ENCODE data around the gene KRT80. TPM values are rescaled to one million over a fixed set of nuclear protein-coding genes. Genes with fewer than 3 reads are reported as not detected.
A peak's percentile ranks its signal among the peaks of the same experiment; 100 is the strongest.

Gene KRT80
- total RNA-seq, 4 donors from 2014 or later = 1.1 TPM; not detected in 3

- Histone ChIP-seq H3K4me1 (no peaks in the 10 kb centered on the region), H3K4me3 (no peak overlapping the region), H3K27me3 (no peaks in the 10 kb centered on the region), H3K9me3 (no peaks in the 10 kb centered on the region), H3K36me3 (no peaks in the 10 kb centered on the region), H3K27ac (peak overlapping the region; percentile 59 to 63)
- TF ChIP-seq POLR2A (IDR thresholded peaks at IDR 0.05) = no peak
- TF ChIP-seq, protein P1, sequence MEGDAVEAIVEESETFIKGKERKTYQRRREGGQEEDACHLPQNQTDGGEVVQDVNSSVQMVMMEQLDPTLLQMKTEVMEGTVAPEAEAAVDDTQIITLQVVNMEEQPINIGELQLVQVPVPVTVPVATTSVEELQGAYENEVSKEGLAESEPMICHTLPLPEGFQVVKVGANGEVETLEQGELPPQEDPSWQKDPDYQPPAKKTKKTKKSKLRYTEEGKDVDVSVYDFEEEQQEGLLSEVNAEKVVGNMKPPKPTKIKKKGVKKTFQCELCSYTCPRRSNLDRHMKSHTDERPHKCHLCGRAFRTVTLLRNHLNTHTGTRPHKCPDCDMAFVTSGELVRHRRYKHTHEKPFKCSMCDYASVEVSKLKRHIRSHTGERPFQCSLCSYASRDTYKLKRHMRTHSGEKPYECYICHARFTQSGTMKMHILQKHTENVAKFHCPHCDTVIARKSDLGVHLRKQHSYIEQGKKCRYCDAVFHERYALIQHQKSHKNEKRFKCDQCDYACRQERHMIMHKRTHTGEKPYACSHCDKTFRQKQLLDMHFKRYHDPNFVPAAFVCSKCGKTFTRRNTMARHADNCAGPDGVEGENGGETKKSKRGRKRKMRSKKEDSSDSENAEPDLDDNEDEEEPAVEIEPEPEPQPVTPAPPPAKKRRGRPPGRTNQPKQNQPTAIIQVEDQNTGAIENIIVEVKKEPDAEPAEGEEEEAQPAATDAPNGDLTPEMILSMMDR (IDR thresholded peaks at IDR 0.05) = no peak
- peak in 1 of 2 donors; percentile 49 for DNase-seq
- intact Hi-C loops (cut with DNase I; ENCODE audit: low total_unique reads) = no loop called here
Observed at GRCh38 chr12:52126605-52127578, 64.9 kb downstream of the KRT80 start.

GRCh38 chr12:52126050-52126604 lies 65.7 kb downstream of the KRT80 start:
- TF ChIP-seq, protein P1 (IDR thresholded peaks at IDR 0.05) = no peak
- TF ChIP-seq POLR2A (IDR thresholded peaks at IDR 0.05) = no peak
- intact Hi-C loops (cut with DNase I; ENCODE audit: low total_unique reads) = no loop called here
- H3K27me3 ChIP-seq = peaks cover 0 to 6% of the 10 kb centered on the region in 2 donors
- H3K4me1 ChIP-seq = no peaks in the 10 kb centered on the region
- H3K4me3 ChIP-seq = no peak overlapping the region
- no peaks in the 10 kb centered on the region for H3K9me3 ChIP-seq
- H3K27ac ChIP-seq = peak overlapping the region; percentile 59 to 63
- H3K36me3 ChIP-seq = no peaks in the 10 kb centered on the region
- no peak for DNase-seq

DNA sequence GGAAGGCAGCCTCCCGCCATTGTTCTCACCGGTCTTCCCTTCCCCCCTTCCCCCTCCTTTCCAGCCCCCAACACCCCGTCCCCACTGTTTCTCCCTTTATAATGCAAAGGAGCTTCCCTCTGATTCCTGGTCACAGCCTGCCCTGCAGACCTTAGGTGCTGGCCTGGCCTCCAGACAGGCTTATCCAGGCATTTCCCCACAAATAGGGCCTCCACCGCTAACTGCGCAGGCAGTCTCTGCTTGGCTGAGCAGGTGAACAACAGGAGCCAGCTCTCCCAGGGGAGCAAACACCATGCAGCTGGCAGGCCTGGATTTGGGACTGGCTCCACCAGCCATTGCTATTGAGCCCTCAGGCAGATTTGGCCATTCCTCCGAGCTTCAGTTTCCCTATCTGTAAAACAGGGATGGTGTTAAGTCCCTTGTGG lies 66.3 kb downstream of the KRT80 start:
- Histone ChIP-seq H3K36me3 (no peaks in the 10 kb centered on the region), H3K27ac (peak overlapping the region; percentile 59 to 63), H3K4me1 (no peaks in the 10 kb centered on the region), H3K27me3 (peaks cover 0 to 11% of the 10 kb centered on the region in 2 donors), H3K9me3 (no peaks in the 10 kb centered on the region), H3K4me3 (no peak overlapping the region)
- no peak for DNase-seq
- TF ChIP-seq, protein P1 (IDR thresholded peaks at IDR 0.05) = no peak
- no peak for TF ChIP-seq POLR2A (IDR thresholded peaks at IDR 0.05)
- intact Hi-C loops (cut with DNase I; ENCODE audit: low total_unique reads) = no loop called here

DNA sequence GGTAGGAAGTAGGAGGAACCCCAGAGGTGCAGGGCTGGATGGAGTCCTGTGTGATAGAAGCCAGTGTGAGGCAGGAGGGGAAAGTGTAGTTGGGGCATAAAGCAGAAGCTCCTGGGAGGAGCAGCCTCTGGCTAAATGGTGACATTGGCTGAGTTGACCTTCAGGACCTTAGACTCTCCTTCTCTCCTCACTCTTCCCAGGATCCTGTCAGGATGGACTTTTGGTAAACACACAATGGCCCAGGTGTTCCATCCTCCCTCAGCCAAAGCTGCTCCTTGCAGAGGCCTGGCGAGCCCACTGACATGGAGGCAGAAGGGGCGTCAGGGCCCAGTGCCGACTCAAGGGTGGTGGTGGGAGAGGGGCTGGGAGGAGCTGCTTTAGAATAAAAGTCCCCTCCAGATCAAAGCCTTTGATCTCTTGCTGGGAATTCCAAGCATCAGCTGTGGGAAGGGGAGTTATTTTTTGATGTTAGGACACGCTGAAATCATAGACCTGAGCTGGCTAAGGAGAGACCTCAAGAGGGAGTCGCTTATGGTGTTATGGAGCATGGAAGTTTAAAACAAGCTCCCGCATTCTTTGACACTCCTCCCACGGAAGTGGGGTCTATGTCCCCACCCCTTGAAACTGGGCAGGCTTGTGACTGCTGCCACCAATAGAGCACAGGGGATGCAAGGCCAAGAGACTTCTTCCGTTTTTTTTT lies 68.2 kb downstream of the KRT80 start:
- Histone ChIP-seq H3K9me3 (no peaks in the 10 kb centered on the region), H3K27me3 (peaks cover 0 to 11% of the 10 kb centered on the region in 2 donors), H3K4me1 (no peaks in the 10 kb centered on the region), H3K36me3 (no peaks in the 10 kb centered on the region), H3K27ac (no peak overlapping the region), H3K4me3 (no peak overlapping the region)
- DNase-seq = no peak
- intact Hi-C loops (cut with DNase I; ENCODE audit: low total_unique reads) = no loop called here
- TF ChIP-seq POLR2A (IDR thresholded peaks at IDR 0.05) = no peak
- TF ChIP-seq, protein P1 (IDR thresholded peaks at IDR 0.05) = no peak

Measured in uterus (tissue), 4 donors.